OCI-LY7 (cell line): ENCODE measurements around the gene POU4F3.

Source experiments
- CTCF ChIP-seq: fragments of 200-600 bp; sonication (generic); conservative IDR thresholded peaks from 2 replicates; pipeline ENCODE4 v1.5.1; 2014; ENCODE audit warnings: mild to moderate bottlenecking, antibody characterized with exemption, low read length, moderate library complexity, mixed read lengths
- EZH2phosphoT487 ChIP-seq: fragments of 200-600 bp; sonication (generic); IDR thresholded peaks from 2 replicates; pipeline ENCODE4 v1.6.1; 2018; ENCODE audit warnings: low read depth, borderline replicate concordance, mild to moderate bottlenecking, mixed run types, antibody characterized with exemption, low read length, moderate library complexity, mixed read lengths

GRCh38 chr5:146390469-146390868 is 51.8 kb downstream of the POU4F3 start:
- peak; percentile 70 for TF ChIP-seq CTCF
- no peak for TF ChIP-seq EZH2phosphoT487
